H1 (cell line): ENCODE results near the gene BOK. TPM values are rescaled to one million over a fixed set of nuclear protein-coding genes. Genes with fewer than 3 reads are reported as not detected.
A peak's percentile ranks its signal among the peaks of the same experiment; 100 is the strongest.

Source experiments
- CTCF ChIA-PET: fragments of 300-600 bp; sonication (Branson Sonifier 250); formaldehyde crosslinking; loops from one replicate; lab custom pipeline; 2021; ENCODE audit not compliant: partially characterized antibody; lab: Charles Lee
- POLR2A ChIA-PET: fragments of 300-600 bp; sonication (Branson Sonifier 250); formaldehyde crosslinking; loops from one replicate; lab custom pipeline; 2021; ENCODE audit warnings: inconsistent platforms; ENCODE audit not compliant: partially characterized antibody; lab: Charles Lee
- DNase-seq, 2 experiments: peaks; one replicate each; pipeline versions ENCODE4 v3.0.0 to v3.0.0-alpha.2; 2010 to 2022; ENCODE audit warnings: low spot score in 2 of 2, low read depth in 1 of 2, mixed read lengths in 1 of 2
- FAIRE-seq: peaks from 2 replicates; lab custom pipeline; 2011; peaks lifted over from hg19 to GRCh38; lab: Jason Lieb, UNC
- H2AFZ ChIP-seq: 2 replicates; pipeline ENCODE4 v1.8.1; 2012; ENCODE audit warnings: low read length, inconsistent platforms
- H2AK5ac ChIP-seq: 2 replicates; pipeline ENCODE4 v1.6.1; 2013; ENCODE audit warnings: low read depth, low read length
- H2BK120ac ChIP-seq: replicated peaks from 2 replicates; pipeline ENCODE3; 2013; ENCODE audit warnings: low read depth, low read length, inconsistent platforms
- H2BK12ac ChIP-seq: 2 replicates; pipeline ENCODE4 v1.6.1; 2013; ENCODE audit warnings: low read depth, low read length
- H2BK15ac ChIP-seq: 2 replicates; pipeline ENCODE4 v1.6.1; 2013; ENCODE audit warnings: low read length
- H2BK20ac ChIP-seq: 2 replicates; pipeline ENCODE4 v1.6.1; 2013; ENCODE audit warnings: low read length
- H2BK5ac ChIP-seq: 2 replicates; pipeline ENCODE4 v1.6.1; 2013; ENCODE audit warnings: low read depth, low read length
- H3K14ac ChIP-seq: 2 replicates; pipeline ENCODE4 v1.6.1; 2013; ENCODE audit warnings: inconsistent platforms; ENCODE audit not compliant: insufficient read length
- H3K18ac ChIP-seq: 2 replicates; pipeline ENCODE4 v1.6.1; 2013; ENCODE audit warnings: low read length; ENCODE audit errors: extremely low read depth
- H3K23ac ChIP-seq: 2 replicates; pipeline ENCODE4 v1.6.1; 2013; ENCODE audit warnings: inconsistent platforms; ENCODE audit not compliant: insufficient read length
- H3K23me2 ChIP-seq: 2 replicates; pipeline ENCODE4 v1.6.1; 2013; ENCODE audit warnings: low read depth, low read length
- H3K27ac ChIP-seq: 2 replicates; pipeline ENCODE4 v1.6.1; 2011; ENCODE audit warnings: low read depth, low read length, inconsistent platforms
- H3K27me3 ChIP-seq, 4 experiments: replicated peaks in 1 of 4; 1 replicate in 1 of 4; 2 replicates in 3 of 4; pipeline versions ENCODE4 v1.6.1 to v1.8.1; 2011 to 2013; ENCODE audit warnings: low read length in 3 of 4, mild to moderate bottlenecking in 3 of 4, inconsistent platforms in 2 of 4, mixed read lengths in 2 of 4, moderate library complexity in 1 of 4; ENCODE audit not compliant: control insufficient read depth in 3 of 4, insufficient read depth in 3 of 4; ENCODE audit errors: extremely low read depth in 1 of 4
- H3K36me3 ChIP-seq, 4 experiments: 2 replicates each; pipeline versions ENCODE4 v1.6.1 to v1.8.1; 2011 to 2013; ENCODE audit warnings: mild to moderate bottlenecking in 4 of 4, low read length in 3 of 4, moderate library complexity in 2 of 4, control low read depth in 1 of 4, inconsistent platforms in 1 of 4; ENCODE audit not compliant: insufficient read depth in 4 of 4, control insufficient read depth in 2 of 4
- H3K4ac ChIP-seq: replicated peaks from 2 replicates; pipeline ENCODE3; 2013; ENCODE audit warnings: low read length, low read depth, mixed read lengths, inconsistent platforms; ENCODE audit not compliant: insufficient read length
- H3K4me1 ChIP-seq, 4 experiments: replicated peaks in 1 of 4; 1 replicate in 1 of 4; 2 replicates in 3 of 4; pipeline versions ENCODE4 v1.6.1 to v1.8.1; 2011 to 2013; ENCODE audit warnings: low read length in 3 of 4, inconsistent platforms in 2 of 4, mixed read lengths in 1 of 4; ENCODE audit not compliant: insufficient read depth in 4 of 4, control insufficient read depth in 3 of 4
- H3K4me2 ChIP-seq, 2 experiments: 2 replicates each; pipeline versions ENCODE4 v1.6.1 to v1.8.1; 2011 to 2013; ENCODE audit warnings: low read depth in 2 of 2, low read length in 2 of 2, control low read depth in 1 of 2, inconsistent platforms in 1 of 2, mild to moderate bottlenecking in 1 of 2; ENCODE audit not compliant: insufficient read depth in 1 of 2
- H3K4me3 ChIP-seq, 4 experiments: fragments of 200-600, 300-600 bp in 1 of 4; sonication (generic), shearing (Covaris generic), sonication (Bioruptor Twin) in 1 of 4; 2 replicates each; pipeline versions ENCODE4 v1.5.1 to v1.8.1; 2011 to 2016; ENCODE audit warnings: low read length in 4 of 4, low read depth in 3 of 4, control low read depth in 2 of 4, inconsistent platforms in 2 of 4, mild to moderate bottlenecking in 2 of 4, mixed read lengths in 1 of 4, moderate library complexity in 1 of 4; ENCODE audit not compliant: insufficient read depth in 2 of 4; ENCODE audit errors: extremely low read depth in 1 of 4
- H3K56ac ChIP-seq: replicated peaks from 2 replicates; pipeline ENCODE3; 2013; ENCODE audit warnings: low read depth, mild to moderate bottlenecking, mixed read lengths, low read length, inconsistent platforms; ENCODE audit not compliant: insufficient read length
- H3K79me1 ChIP-seq: 2 replicates; pipeline ENCODE4 v1.6.1; 2013; ENCODE audit warnings: low read depth, low read length, control low read depth
- H3K79me2 ChIP-seq, 2 experiments: 2 replicates each; pipeline versions ENCODE4 v1.6.1 to v1.8.1; 2012 to 2013; ENCODE audit warnings: low read length in 2 of 2, mild to moderate bottlenecking in 2 of 2, inconsistent platforms in 1 of 2; ENCODE audit not compliant: insufficient read depth in 2 of 2, control insufficient read depth in 1 of 2
- H3K9ac ChIP-seq, 4 experiments: replicated peaks in 1 of 4; 1 replicate in 1 of 4; 2 replicates in 3 of 4; pipeline versions ENCODE4 v1.6.1 to v1.8.1; 2011 to 2013; ENCODE audit warnings: low read depth in 3 of 4, low read length in 3 of 4, control low read depth in 2 of 4, mild to moderate bottlenecking in 2 of 4, moderate library complexity in 2 of 4, inconsistent platforms in 1 of 4; ENCODE audit errors: extremely low read depth in 1 of 4
- H3K9me3 ChIP-seq, 2 experiments: 2 replicates each; pipeline versions ENCODE4 v1.6.1 to v1.8.1; 2012 to 2013; ENCODE audit warnings: mild to moderate bottlenecking in 2 of 2, moderate library complexity in 2 of 2, control low read depth in 1 of 2, inconsistent platforms in 1 of 2, low read depth in 1 of 2, low read length in 1 of 2, mixed read lengths in 1 of 2; ENCODE audit not compliant: insufficient read depth in 2 of 2
- H4K20me1 ChIP-seq, 2 experiments: replicated peaks in 1 of 2; 2 replicates each; pipeline versions ENCODE3 to v1.8.1; 2011 to 2013; ENCODE audit warnings: inconsistent platforms in 2 of 2, low read length in 2 of 2, mild to moderate bottlenecking in 1 of 2; ENCODE audit not compliant: insufficient read depth in 2 of 2, control insufficient read depth in 1 of 2
- H4K5ac ChIP-seq: 2 replicates; pipeline ENCODE4 v1.6.1; 2013; ENCODE audit warnings: low read length, low read depth, mixed read lengths, inconsistent platforms; ENCODE audit not compliant: insufficient read length
- H4K8ac ChIP-seq: 2 replicates; pipeline ENCODE4 v1.8.0; 2013; ENCODE audit warnings: mild to moderate bottlenecking, moderate library complexity, low read length, inconsistent platforms; ENCODE audit not compliant: insufficient read depth; ENCODE audit errors: extremely low read depth
- H4K91ac ChIP-seq: replicated peaks from 2 replicates; pipeline ENCODE3; 2013; ENCODE audit warnings: low read length, mixed read lengths, inconsistent platforms; ENCODE audit not compliant: insufficient read length
- ASH2L ChIP-seq: fragments of 200-600, 300-600 bp; sonication (generic); IDR thresholded peaks from one replicate; pipeline ENCODE4 v1.7.1; 2017; ENCODE audit warnings: low read length
- BCL11A ChIP-seq, 2 experiments: IDR thresholded peaks; one replicate each; pipeline ENCODE4 v1.6.1; 2011; ENCODE audit warnings: low read depth in 2 of 2, low read length in 2 of 2, mild to moderate bottlenecking in 2 of 2
- CBX5 ChIP-seq: fragments of 300-800, 300-1000 bp; sonication (generic); IDR thresholded peaks from 2 replicates; pipeline ENCODE4 v1.7.1; 2016; ENCODE audit warnings: antibody characterized with exemption, low read length, low read depth
- CHD1 ChIP-seq: IDR thresholded peaks from 2 replicates; pipeline ENCODE4 v1.6.1; 2012; ENCODE audit warnings: low read depth, low read length, improper control_type of control experiment
- GABPA ChIP-seq: IDR thresholded peaks from 2 replicates; pipeline ENCODE4 v1.6.1; 2011; ENCODE audit warnings: mild to moderate bottlenecking, low read length, moderate library complexity, borderline replicate concordance; ENCODE audit not compliant: insufficient read depth
- HDAC2 ChIP-seq, 2 experiments: fragments of 300-600 bp in 1 of 2; sonication (generic) in 1 of 2; IDR thresholded peaks; 2 replicates each; pipeline ENCODE4 v1.6.1; 2011 to 2012; ENCODE audit warnings: low read depth in 2 of 2, low read length in 2 of 2, mild to moderate bottlenecking in 2 of 2, moderate library complexity in 2 of 2, borderline replicate concordance in 1 of 2, inconsistent platforms in 1 of 2
- JUND ChIP-seq: IDR thresholded peaks from 2 replicates; pipeline ENCODE4 v1.6.1; 2011; ENCODE audit warnings: mild to moderate bottlenecking, improper control_type of control experiment, low read length
- KDM1A ChIP-seq: fragments of 200-600, 300-600 bp; sonication (generic); IDR thresholded peaks from 2 replicates; pipeline ENCODE4 v1.7.1; 2016; ENCODE audit warnings: mild to moderate bottlenecking, low read length, borderline replicate concordance
- POLR2A ChIP-seq, 2 experiments: IDR thresholded peaks; 1 replicate in 1 of 2; 2 replicates in 1 of 2; pipeline ENCODE4 v1.6.1; 2011; ENCODE audit warnings: low read depth in 2 of 2, low read length in 2 of 2, mild to moderate bottlenecking in 2 of 2; ENCODE audit errors: control extremely low read depth in 1 of 2
- RBBP5 ChIP-seq: IDR thresholded peaks from 2 replicates; pipeline ENCODE4 v1.7.1; 2012; ENCODE audit warnings: low read depth, mild to moderate bottlenecking, inconsistent platforms, low read length, moderate library complexity, borderline replicate concordance
- RFX5 ChIP-seq: IDR thresholded peaks from 2 replicates; pipeline ENCODE4 v1.6.1; 2011; ENCODE audit warnings: low read depth, low read length, improper control_type of control experiment, borderline replicate concordance
- TAF1 ChIP-seq: IDR thresholded peaks from 2 replicates; pipeline ENCODE4 v1.6.1; 2011; ENCODE audit warnings: mild to moderate bottlenecking, low read depth, low read length
- YY1 ChIP-seq: IDR thresholded peaks from 2 replicates; pipeline ENCODE4 v1.6.1; 2011; ENCODE audit warnings: low read depth, mild to moderate bottlenecking, low read length
- WGBS, 2 experiments: shearing (Covaris generic) in 1 of 2; methylation state at CpG; one replicate each; pipeline versions ENCODE4 v1.1.6 to v1.1.7; 2013 to 2015; ENCODE audit warnings: low lambda C conversion rate in 2 of 2, mixed read lengths in 2 of 2, inconsistent platforms in 1 of 2, low coverage in 1 of 2, missing lambda C conversion rate in 1 of 2; ENCODE audit not compliant: insufficient replicate concordance in 2 of 2, insufficient coverage in 1 of 2, insufficient read length in 1 of 2; ENCODE audit errors: extremely low coverage in 1 of 2, missing lambda C conversion rate in 1 of 2; 5-methylcytosine and 5-hydroxymethylcytosine counted together
- polyA plus RNA-seq, 7 experiments: library from polyadenylated mRNA; depleted of rRNA in 3 of 7; stranded (reverse) in 5 of 7; unstranded in 2 of 7; fragments of >200 nt in 5 of 7; fragments of 200-250 nt in 2 of 7; gene quantifications; 1 replicate in 5 of 7; 2 replicates in 1 of 7; 4 replicates in 1 of 7; pipeline versions ENCODE4 v1.2.1 to v1.2.3, GENCODE V29; 2011 to 2013; ENCODE audit warnings: missing spikeins in 2 of 7, mixed read lengths in 2 of 7
- total RNA-seq: library from RNA; stranded (reverse); fragmentation: NEBNext Ultra II Directional; extraction: Animal tissue kit (Norgen Biotek cat#: 25700); gene quantifications from 2 replicates; pipeline ENCODE4 v1.2.1, GENCODE V29; 2021

The BOK gene
- total and polyA plus RNA-seq, 2 of the 8 experiments (the other 6 are each of a cell fraction or from before 2014, with no cell fraction given): 33.7 to 37.6 TPM

GRCh38 chr2:241547781-241548450 is 10.6 kb upstream of the BOK start:
- Histone ChIP-seq H3K56ac (no peak overlapping the region), H3K14ac (no peak overlapping the region), H3K4me1 (peaks cover 0 to 4% (median 1%) of the 10 kb centered on the region in 4 experiments; a peak in 4 of 7 replicates), H3K4me3 (no peak overlapping the region), H2BK15ac (0 out of 2 replicates have a peak overlapping the region, but pooled peaks have one; percentile 37), H4K91ac (no peak overlapping the region), H3K27me3 (peaks cover 4 to 8% (median 5%) of the 10 kb centered on the region in 4 experiments), H3K23ac (no peak overlapping the region), H2BK20ac (no peak overlapping the region), H4K20me1 (peaks cover 0 to 5% of the 10 kb centered on the region in 2 experiments), H3K79me2 (no peaks in the 10 kb centered on the region), H3K36me3 (no peaks in the 10 kb centered on the region), H2AK5ac (no peak overlapping the region), H3K9me3 (no peaks in the 10 kb centered on the region), H2AFZ (no peak overlapping the region), H3K23me2 (peaks cover 10% of the 10 kb centered on the region; the same call in 1 of the 2 replicates), H3K4me2 (no peak overlapping the region), H4K5ac (no peak overlapping the region), H3K4ac (no peak overlapping the region), H2BK5ac (no peak overlapping the region), H3K9ac (no peak overlapping the region), H4K8ac (peak overlapping the region; percentile 35; the same call in 1 of the 2 replicates), H2BK120ac (no peak overlapping the region), H3K27ac (no peak overlapping the region), H3K18ac (no peak overlapping the region), H2BK12ac (peak overlapping the region; percentile 76; the same call in 1 of the 2 replicates), H3K79me1 (no peaks in the 10 kb centered on the region)
- POLR2A ChIA-PET: interaction anchor here (1.0 to 1.4 kb wide), 3 partner anchors 11 to 40 kb away, joined by 3 read pairs; partner anchors contain the start of genes BOK and STK25
- FAIRE-seq: no peak
- 89% methylated on average over 16 of the region's 16 CpGs; no CpG with 5 or more reads in 1 of the 2 experiments for WGBS, 2 experiments
- no peak for DNase-seq
- CTCF ChIA-PET: interaction anchor here (1.0 kb wide), 2 partner anchors 20 to 56 kb away, joined by 3 read pairs; no protein-coding TSS in a partner anchor
- TF ChIP-seq CHD1: no peak
- no peak for TF ChIP-seq YY1
- no peak for TF ChIP-seq CBX5
- no peak for TF ChIP-seq TAF1
- TF ChIP-seq KDM1A: no peak
- no peak for TF ChIP-seq RFX5
- no peak for TF ChIP-seq HDAC2 (IDR thresholded peaks at IDR 0.05; ENCODE audit: borderline replicate concordance in 1 of 2, low read depth in 2 of 2, low read length in 2 of 2)
- no peak for TF ChIP-seq BCL11A (IDR thresholded peaks at IDR 0.05; ENCODE audit: low read depth in 2 of 2, low read length in 2 of 2)
- no peak for TF ChIP-seq POLR2A (IDR thresholded peaks at IDR 0.05; ENCODE audit: control extremely low read depth in 1 of 2, low read depth in 2 of 2, low read length in 2 of 2)
- no peak for TF ChIP-seq JUND
- no peak for TF ChIP-seq ASH2L
- no peak for TF ChIP-seq RBBP5
- TF ChIP-seq GABPA: no peak
